Nephron progenitor cell (in vitro differentiated cells): ENCODE data around the gene KRTAP13-1.

Source experiments
- DNase-seq: peaks from one replicate; pipeline ENCODE4 v3.0.0; 2021
- H3K27ac Mint-ChIP-seq: 2 replicates; pipeline ENCODE4 v1.8.0; 2021; ENCODE audit warnings: mild to moderate bottlenecking, moderate library complexity, mixed read lengths
- H3K27me3 Mint-ChIP-seq: 2 replicates; pipeline ENCODE4 v1.8.0; 2021; ENCODE audit warnings: mild to moderate bottlenecking, low read depth, mixed read lengths; ENCODE audit not compliant: poor library complexity
- H3K36me3 Mint-ChIP-seq: 2 replicates; pipeline ENCODE4 v1.8.0; 2021; ENCODE audit warnings: low read depth, mixed read lengths
- H3K4me1 Mint-ChIP-seq: 2 replicates; pipeline ENCODE4 v1.8.0; 2021; ENCODE audit warnings: mixed read lengths
- H3K4me3 Mint-ChIP-seq: 2 replicates; pipeline ENCODE4 v1.8.0; 2021; ENCODE audit warnings: mild to moderate bottlenecking, moderate library complexity, mixed read lengths
- H3K9me3 Mint-ChIP-seq: 2 replicates; pipeline ENCODE4 v1.8.0; 2021; ENCODE audit warnings: mild to moderate bottlenecking, moderate library complexity, mixed read lengths
- TF ChIP-seq, protein P1 (sequence below): fragments of 200-600 bp; sonication (generic); IDR thresholded peaks from 2 replicates; pipeline ENCODE4 v1.5.0; 2021; ENCODE audit warnings: antibody characterized with exemption

Gene KRTAP13-1, protein sequence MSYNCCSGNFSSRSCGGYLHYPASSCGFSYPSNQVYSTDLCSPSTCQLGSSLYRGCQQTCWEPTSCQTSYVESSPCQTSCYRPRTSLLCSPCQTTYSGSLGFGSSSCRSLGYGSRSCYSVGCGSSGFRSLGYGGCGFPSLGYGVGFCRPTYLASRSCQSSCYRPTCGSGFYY

DNA sequence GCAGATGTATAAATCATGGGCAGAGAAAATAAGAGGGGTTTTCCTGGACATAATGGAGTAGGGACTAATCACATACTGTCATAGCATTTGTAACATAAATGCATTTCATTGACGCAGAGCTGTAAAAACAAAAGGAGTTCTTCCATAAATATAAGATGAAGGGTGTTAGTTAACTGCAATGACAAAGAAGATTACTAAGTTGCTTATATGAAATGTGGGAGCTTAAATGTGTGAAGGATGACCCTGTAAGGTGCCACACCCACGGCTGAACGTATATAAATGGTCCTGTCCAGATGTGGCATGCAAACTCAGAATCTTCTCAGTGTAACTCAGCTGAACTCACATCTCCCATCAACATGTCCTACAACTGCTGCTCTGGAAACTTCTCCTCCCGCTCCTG is at the start of gene KRTAP13-1:
Gene KRTAP13-1 (plus strand): TSS at position 301 of the 400 bp plus-strand sequence. CDS start 56 bp downstream, at position 357.
- H3K9me3 Mint-ChIP-seq, result peaks cover 11% of the 10 kb centered on the region

DNA sequence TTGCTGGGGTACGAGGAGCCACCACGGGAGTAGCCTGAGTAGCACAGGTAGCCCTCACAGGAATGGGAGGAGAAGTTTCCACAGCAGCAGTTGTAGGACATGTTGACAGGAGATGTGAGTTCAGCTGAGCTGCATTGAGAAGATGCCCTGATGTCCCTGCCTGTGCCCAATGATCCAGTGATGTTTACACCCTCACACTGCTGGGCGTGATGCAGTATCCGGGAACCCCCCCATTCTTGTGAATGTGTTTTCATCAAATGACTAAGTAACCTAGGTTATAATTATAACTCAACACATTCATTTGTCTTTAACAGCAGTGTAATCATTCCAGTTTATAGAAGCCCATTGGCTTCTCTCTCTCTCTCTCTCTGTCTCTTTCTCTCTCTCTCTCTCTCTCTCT is 47.3 kb upstream of the KRTAP13-1 start, which contains the start of gene KRTAP23-1:
Gene KRTAP23-1 (minus strand): TSS at position 101 of the 400 bp plus-strand sequence. CDS start 0 bp downstream, at position 101.
- TF ChIP-seq, protein P1, sequence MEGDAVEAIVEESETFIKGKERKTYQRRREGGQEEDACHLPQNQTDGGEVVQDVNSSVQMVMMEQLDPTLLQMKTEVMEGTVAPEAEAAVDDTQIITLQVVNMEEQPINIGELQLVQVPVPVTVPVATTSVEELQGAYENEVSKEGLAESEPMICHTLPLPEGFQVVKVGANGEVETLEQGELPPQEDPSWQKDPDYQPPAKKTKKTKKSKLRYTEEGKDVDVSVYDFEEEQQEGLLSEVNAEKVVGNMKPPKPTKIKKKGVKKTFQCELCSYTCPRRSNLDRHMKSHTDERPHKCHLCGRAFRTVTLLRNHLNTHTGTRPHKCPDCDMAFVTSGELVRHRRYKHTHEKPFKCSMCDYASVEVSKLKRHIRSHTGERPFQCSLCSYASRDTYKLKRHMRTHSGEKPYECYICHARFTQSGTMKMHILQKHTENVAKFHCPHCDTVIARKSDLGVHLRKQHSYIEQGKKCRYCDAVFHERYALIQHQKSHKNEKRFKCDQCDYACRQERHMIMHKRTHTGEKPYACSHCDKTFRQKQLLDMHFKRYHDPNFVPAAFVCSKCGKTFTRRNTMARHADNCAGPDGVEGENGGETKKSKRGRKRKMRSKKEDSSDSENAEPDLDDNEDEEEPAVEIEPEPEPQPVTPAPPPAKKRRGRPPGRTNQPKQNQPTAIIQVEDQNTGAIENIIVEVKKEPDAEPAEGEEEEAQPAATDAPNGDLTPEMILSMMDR, result no peak
- Mint-ChIP-seq H3K27ac (peak within 1 kb of the TSS; percentile 74), H3K36me3 (peaks cover 15% of the 10 kb centered on the region), H3K9me3 (peaks cover 33% of the 10 kb centered on the region), H3K4me1 (peaks cover 33% of the 10 kb centered on the region), H3K27me3 (peaks cover 1% of the 10 kb centered on the region), H3K4me3 (no peak within 1 kb of the TSS)
- no peak for DNase-seq

More for the DNA sequence above, at the start of gene KRTAP13-1:
- H3K27me3 Mint-ChIP-seq, result peaks cover 4% of the 10 kb centered on the region
- H3K4me3 Mint-ChIP-seq, result no peak within 1 kb of the TSS
- H3K36me3 Mint-ChIP-seq, result no peaks in the 10 kb centered on the region
- TF ChIP-seq, protein P1, result no peak
- no peak for DNase-seq
- H3K27ac Mint-ChIP-seq, result no peak within 1 kb of the TSS
- no peaks in the 10 kb centered on the region for H3K4me1 Mint-ChIP-seq

DNA sequence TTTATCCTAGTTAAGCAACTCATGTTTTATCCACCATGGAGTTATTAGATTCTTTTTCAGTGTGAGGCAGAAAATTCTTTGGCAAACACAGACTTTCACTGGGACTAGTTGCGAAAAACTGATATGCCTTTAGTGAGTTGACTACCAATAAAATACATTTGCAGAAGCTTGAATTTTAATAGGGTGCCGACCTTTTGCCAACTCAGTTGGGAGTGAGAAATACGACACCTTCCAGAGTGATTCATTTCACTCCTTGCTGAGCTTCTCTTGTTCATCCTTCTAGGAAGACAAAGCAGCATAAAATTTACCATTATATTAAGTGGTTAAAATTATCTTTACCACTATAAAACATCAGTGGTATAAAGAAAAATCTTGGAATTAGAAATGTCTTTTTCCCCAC is 46.3 kb upstream of the KRTAP13-1 start:
- H3K27ac Mint-ChIP-seq, result peak overlapping the region; percentile 74
- peaks cover 33% of the 10 kb centered on the region for H3K4me1 Mint-ChIP-seq
- TF ChIP-seq, protein P1, result no peak
- H3K27me3 Mint-ChIP-seq, result peaks cover 5% of the 10 kb centered on the region
- peaks cover 15% of the 10 kb centered on the region for H3K36me3 Mint-ChIP-seq
- no peak for DNase-seq
- peaks cover 30% of the 10 kb centered on the region for H3K9me3 Mint-ChIP-seq
- no peak overlapping the region for H3K4me3 Mint-ChIP-seq

DNA sequence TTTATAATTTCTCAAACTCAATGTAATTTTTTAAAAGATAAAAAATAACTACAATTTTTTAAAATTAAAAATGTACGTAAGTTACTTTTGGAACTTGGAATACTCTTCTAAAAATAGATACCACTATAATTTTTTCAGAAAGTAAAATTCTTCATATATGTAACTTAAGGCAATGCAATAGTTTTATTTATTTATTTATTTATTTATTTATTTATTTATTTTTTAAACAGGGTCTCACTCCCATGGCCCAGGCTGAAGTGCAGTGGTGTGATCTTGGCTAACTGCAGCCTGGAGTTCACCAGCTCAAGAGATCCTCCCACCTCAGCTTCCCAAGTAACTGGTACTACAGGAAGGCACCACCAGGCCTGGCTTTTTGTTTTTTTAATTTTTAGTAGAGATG is 44.3 kb upstream of the KRTAP13-1 start:
- Mint-ChIP-seq H3K36me3 (no peaks in the 10 kb centered on the region), H3K27ac (no peak overlapping the region), H3K4me1 (peaks cover 33% of the 10 kb centered on the region), H3K9me3 (peaks cover 13% of the 10 kb centered on the region), H3K4me3 (no peak overlapping the region), H3K27me3 (peaks cover 5% of the 10 kb centered on the region)
- TF ChIP-seq, protein P1, result no peak
- DNase-seq, result no peak

DNA sequence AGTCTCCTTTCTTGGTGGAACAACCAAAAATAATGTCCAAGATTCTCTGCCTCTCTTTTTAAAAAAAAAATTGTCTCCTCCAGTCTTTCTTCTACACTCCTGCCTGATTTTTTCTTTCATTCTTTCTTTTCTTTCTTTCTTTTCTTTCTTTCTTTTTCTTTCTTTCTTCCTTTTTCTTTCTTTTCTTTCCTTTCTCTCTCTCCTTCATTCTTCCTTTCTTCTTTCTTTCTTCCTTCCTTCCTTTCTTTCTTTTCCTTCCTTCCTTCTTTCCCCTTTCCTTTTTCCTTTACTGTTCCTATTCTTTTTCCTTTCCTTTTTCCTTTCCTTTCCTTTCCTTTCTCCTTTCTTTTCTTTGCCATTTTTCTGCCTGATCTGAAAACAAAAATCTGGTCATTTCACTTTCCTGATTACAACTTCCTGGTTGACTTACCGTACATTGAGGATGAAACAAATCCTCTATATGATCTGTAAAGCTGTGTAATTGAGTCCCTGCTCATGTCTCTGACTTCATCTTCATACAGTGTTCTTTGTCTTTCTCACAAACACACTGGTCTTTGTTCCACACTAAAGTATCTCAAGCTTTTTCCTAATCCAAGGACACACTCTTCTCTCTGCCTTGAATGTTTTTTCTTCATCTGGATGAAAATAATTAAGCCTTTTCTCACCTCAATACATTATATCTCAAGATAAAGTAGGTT is 41.4 kb upstream of the KRTAP13-1 start:
- peaks cover 14% of the 10 kb centered on the region for H3K4me1 Mint-ChIP-seq
- TF ChIP-seq, protein P1, result no peak
- H3K27ac Mint-ChIP-seq, result no peak overlapping the region
- H3K36me3 Mint-ChIP-seq, result no peaks in the 10 kb centered on the region
- peaks cover 5% of the 10 kb centered on the region for H3K27me3 Mint-ChIP-seq
- H3K9me3 Mint-ChIP-seq, result peaks cover 8% of the 10 kb centered on the region
- H3K4me3 Mint-ChIP-seq, result no peak overlapping the region
- no peak for DNase-seq
